ENCODE data around the gene ZNF816. TPM values are rescaled to one million over a fixed set of nuclear protein-coding genes. Genes with fewer than 3 reads are reported as not detected.
"Not testable (repeated sequence)": the region's sequence is repeated elsewhere in the genome, so short reads cannot be mapped to it uniquely, and the experiment has no call there.

ZNF816 gene
- total RNA-seq, 1 experiment from 2014 or later = 8.9 TPM

GRCh38 chr19:52935434-52935833 lies 27.2 kb downstream of the ZNF816 start:
- no peaks in the 10 kb centered on the region for H3K4me1 ChIP-seq (ENCODE audit: control insufficient read depth in 1 of 2, insufficient read depth in 2 of 2, low read length in 2 of 2)
- no peak overlapping the region for H2AFZ ChIP-seq (ENCODE audit: low read depth, low read length, poor library complexity, severe bottlenecking)
- POLR2A ChIA-PET = no interaction called here
- H3K36me3 ChIP-seq (ENCODE audit: control insufficient read depth in 1 of 2, insufficient read depth in 2 of 2, low read length in 2 of 2) = peaks cover 0 to 3% of the 10 kb centered on the region in 2 experiments; a peak in 1 of 4 replicates
- no peaks in the 10 kb centered on the region for H4K20me1 ChIP-seq (ENCODE audit: insufficient read depth)
- H3K79me2 ChIP-seq (ENCODE audit: insufficient read depth, low read length) = peaks cover 23% of the 10 kb centered on the region
- no peak for TF ChIP-seq ZNF274 (IDR thresholded peaks at IDR 0.05; ENCODE audit: low read depth, low read length)
- no peak for TF ChIP-seq POLR2AphosphoS5 (IDR thresholded peaks at IDR 0.05; ENCODE audit: low read depth, low read length)
- TF ChIP-seq, protein P1, sequence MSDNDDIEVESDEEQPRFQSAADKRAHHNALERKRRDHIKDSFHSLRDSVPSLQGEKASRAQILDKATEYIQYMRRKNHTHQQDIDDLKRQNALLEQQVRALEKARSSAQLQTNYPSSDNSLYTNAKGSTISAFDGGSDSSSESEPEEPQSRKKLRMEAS (IDR thresholded peaks at IDR 0.05) = no peak
- no peak for TF ChIP-seq POLR2A (IDR thresholded peaks at IDR 0.05; ENCODE audit: borderline replicate concordance, extremely low read depth, insufficient read depth, insufficient read length)
- no peak for TF ChIP-seq SRF (IDR thresholded peaks at IDR 0.05; ENCODE audit: low read depth)
- TF ChIP-seq CTCF (IDR thresholded peaks at IDR 0.05 in 2 of 3, conservative IDR thresholded peaks at IDR 0.05 in 1 of 3; ENCODE audit: borderline replicate concordance in 1 of 3, insufficient read depth in 1 of 3, low read depth in 2 of 3, low read length in 2 of 3) = no peak
- TF ChIP-seq YY1 (IDR thresholded peaks at IDR 0.05; ENCODE audit: extremely low read depth, insufficient replicate concordance, low read depth, low read length) = no peak
- TF ChIP-seq TCF7L2 (IDR thresholded peaks at IDR 0.05; ENCODE audit: borderline replicate concordance, extremely low read depth, insufficient read depth, insufficient read length) = no peak
- no peak for TF ChIP-seq ATF3 (IDR thresholded peaks at IDR 0.05)
- no peak for TF ChIP-seq ZFX (IDR thresholded peaks at IDR 0.05)
- TF ChIP-seq JUND (IDR thresholded peaks at IDR 0.05) = no peak
- no peak for TF ChIP-seq SP1 (IDR thresholded peaks at IDR 0.05; ENCODE audit: low read depth)
- no peak overlapping the region for H3K27ac ChIP-seq (ENCODE audit: low read depth, low read length)
- H3K9ac ChIP-seq (ENCODE audit: low read length) = no peak overlapping the region
- H3K27me3 ChIP-seq (ENCODE audit: insufficient read depth, low read length) = no peaks in the 10 kb centered on the region
- DNase-seq (ENCODE audit: low read depth, low spot score) = no peak
- H3K4me2 ChIP-seq (ENCODE audit: low read length) = no peak overlapping the region
- ATAC-seq = no peak
- RAD21 ChIA-PET (ENCODE audit: low non-redundant PET in 1 of 2, low total read pairs in 2 of 2, uncharacterized antibody in 2 of 2, unreplicated experiment in 2 of 2) = no interaction called here
- H3K9me2 ChIP-seq (ENCODE audit: insufficient read depth) = no peaks in the 10 kb centered on the region
- H3K4me3 ChIP-seq (replicated peaks in 1 of 2; ENCODE audit: low read depth in 1 of 2, low read length in 2 of 2) = no peak overlapping the region
- peaks cover 0 to 18% of the 10 kb centered on the region in 2 experiments; a peak in 2 of 4 replicates for H3K9me3 ChIP-seq (ENCODE audit: control insufficient read depth in 1 of 2, insufficient read depth in 1 of 2, low read depth in 1 of 2, low read length in 2 of 2)
- no TSS peak for BruUV-seq (replicated peaks)
- intact Hi-C loops (cut with micrococcal nuclease) = no loop called here
- CTCF ChIA-PET = no interaction called here

- H3K9me3 ChIP-seq (ENCODE audit: control insufficient read depth in 1 of 2, insufficient read depth in 1 of 2, low read depth in 1 of 2, low read length in 2 of 2); intact Hi-C loops (cut with micrococcal nuclease); CTCF ChIA-PET; H3K79me2 ChIP-seq (ENCODE audit: insufficient read depth, low read length); DNase-seq (ENCODE audit: low read depth, low spot score); ATAC-seq; H3K9ac ChIP-seq (ENCODE audit: low read length); H3K9me2 ChIP-seq (ENCODE audit: insufficient read depth); H4K20me1 ChIP-seq (ENCODE audit: insufficient read depth); H3K4me2 ChIP-seq (ENCODE audit: low read length); H3K27me3 ChIP-seq (ENCODE audit: insufficient read depth, low read length); BruUV-seq (replicated peaks); H2AFZ ChIP-seq (ENCODE audit: low read depth, low read length, poor library complexity, severe bottlenecking); RAD21 ChIA-PET (ENCODE audit: low non-redundant PET in 1 of 2, low total read pairs in 2 of 2, uncharacterized antibody in 2 of 2, unreplicated experiment in 2 of 2); H3K27ac ChIP-seq (ENCODE audit: low read depth, low read length); H3K4me3 ChIP-seq (replicated peaks in 1 of 2; ENCODE audit: low read depth in 1 of 2, low read length in 2 of 2): not testable (repeated sequence)
- POLR2A ChIA-PET = interaction anchor here (0.7 kb wide), 1 partner anchor 25 kb away, joined by 3 read pairs; no protein-coding TSS in a partner anchor
- Histone ChIP-seq H3K4me1 (ENCODE audit: control insufficient read depth in 1 of 2, insufficient read depth in 2 of 2, low read length in 2 of 2) (peaks cover 0 to 10% of the 10 kb centered on the region in 2 experiments; a peak in 1 of 4 replicates), H3K36me3 (ENCODE audit: control insufficient read depth in 1 of 2, insufficient read depth in 2 of 2, low read length in 2 of 2) (peaks cover 4 to 12% of the 10 kb centered on the region in 2 experiments; a peak in 3 of 4 replicates)
These were observed 38.0 kb downstream of the ZNF816 start for GRCh38 chr19:52924641-52925040.

All from HCT116 (cell line).